AG04449 (cell line): ENCODE data around the gene PPP5C.
"Not testable (repeated sequence)": the region's sequence is repeated elsewhere in the genome, so short reads cannot be mapped to it uniquely, and the experiment has no call there.

ENCODE experiments used
- CTCF ChIA-PET: fragments of 350-600 bp; formaldehyde crosslinking; extraction: SDS; loops from one replicate; lab custom pipeline; 2021; ENCODE audit warnings: antibody characterized with exemption; lab: Yijun Ruan, JAX
- POLR2A ChIA-PET: fragments of 400-600, 350-600 bp; formaldehyde crosslinking; extraction: SDS; loops from one replicate; lab custom pipeline; 2020; ENCODE audit warnings: antibody characterized with exemption, inconsistent platforms; lab: Yijun Ruan, JAX
- DNase-seq: peaks from one replicate; pipeline ENCODE4 v3.0.0-alpha.2; 2010; ENCODE audit warnings: low read depth, low spot score
- H3K4me3 ChIP-seq: 2 replicates; pipeline ENCODE4 v1.5.1; 2011; ENCODE audit warnings: low read depth, mild to moderate bottlenecking, control low read depth, low read length
- TF ChIP-seq, protein P1 (sequence below): IDR thresholded peaks from one replicate; pipeline ENCODE4 v1.5.1; 2011; ENCODE audit warnings: mild to moderate bottlenecking, moderate library complexity, low read length, control low read depth, inconsistent platforms; ENCODE audit not compliant: insufficient read depth; ENCODE audit errors: missing control alignments

The PPP5C gene

DNA sequence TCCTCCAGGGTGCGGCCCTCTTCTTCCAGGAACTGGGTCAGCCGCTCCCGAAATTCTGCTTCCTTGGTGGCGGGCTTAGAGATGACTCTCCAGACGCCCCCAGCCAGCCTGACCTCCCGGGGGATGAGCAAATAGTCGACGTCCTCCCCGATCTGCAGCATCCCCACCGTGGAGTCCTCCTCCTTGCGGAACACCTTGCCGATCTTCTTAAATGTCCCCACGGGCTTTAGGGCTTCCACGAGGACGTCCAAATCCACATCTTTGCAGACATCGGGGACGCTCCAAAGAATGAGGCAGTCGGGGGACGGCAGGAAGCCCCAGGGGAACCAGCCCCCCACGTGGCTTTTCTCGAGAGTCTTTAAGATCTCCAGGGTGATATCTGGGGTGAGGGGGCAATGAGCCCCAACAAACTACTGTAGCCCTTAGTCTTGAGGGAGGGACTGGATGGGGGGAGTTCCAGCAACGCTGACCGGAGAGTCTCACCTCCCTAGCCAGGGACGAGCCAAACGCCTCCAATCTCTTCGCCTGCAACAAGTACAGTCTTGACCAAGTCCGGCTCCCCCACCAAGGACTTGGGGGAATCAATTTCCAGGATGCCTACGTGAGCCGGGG is 65.9 kb downstream of the PPP5C start:
- CTCF ChIA-PET = interaction anchor here (1.0 to 3.7 kb wide), 8 partner anchors 9 to 75 kb away, joined by 3 to 28 read pairs (median 6); no protein-coding TSS in a partner anchor
- peak overlapping the region; percentile 76 for H3K4me3 ChIP-seq
- POLR2A ChIA-PET = interaction anchor here (0.7 to 0.9 kb wide), 5 partner anchors 7 to 141 kb away, joined by 3 to 4 read pairs (median 3); no protein-coding TSS in a partner anchor
- no peak for DNase-seq
- TF ChIP-seq, protein P1, sequence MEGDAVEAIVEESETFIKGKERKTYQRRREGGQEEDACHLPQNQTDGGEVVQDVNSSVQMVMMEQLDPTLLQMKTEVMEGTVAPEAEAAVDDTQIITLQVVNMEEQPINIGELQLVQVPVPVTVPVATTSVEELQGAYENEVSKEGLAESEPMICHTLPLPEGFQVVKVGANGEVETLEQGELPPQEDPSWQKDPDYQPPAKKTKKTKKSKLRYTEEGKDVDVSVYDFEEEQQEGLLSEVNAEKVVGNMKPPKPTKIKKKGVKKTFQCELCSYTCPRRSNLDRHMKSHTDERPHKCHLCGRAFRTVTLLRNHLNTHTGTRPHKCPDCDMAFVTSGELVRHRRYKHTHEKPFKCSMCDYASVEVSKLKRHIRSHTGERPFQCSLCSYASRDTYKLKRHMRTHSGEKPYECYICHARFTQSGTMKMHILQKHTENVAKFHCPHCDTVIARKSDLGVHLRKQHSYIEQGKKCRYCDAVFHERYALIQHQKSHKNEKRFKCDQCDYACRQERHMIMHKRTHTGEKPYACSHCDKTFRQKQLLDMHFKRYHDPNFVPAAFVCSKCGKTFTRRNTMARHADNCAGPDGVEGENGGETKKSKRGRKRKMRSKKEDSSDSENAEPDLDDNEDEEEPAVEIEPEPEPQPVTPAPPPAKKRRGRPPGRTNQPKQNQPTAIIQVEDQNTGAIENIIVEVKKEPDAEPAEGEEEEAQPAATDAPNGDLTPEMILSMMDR = no peak

GRCh38 chr19:46413262-46414031 is 66.6 kb downstream of the PPP5C start, which contains the start of gene CCDC8:
CCDC8 (minus strand) TSS chr19:46413564; CDS start chr19:46412810, 754 bp downstream.
- DNase-seq = peak; percentile 69
- TF ChIP-seq, protein P1 = no peak
- ChIA-PET CTCF (interaction anchor here (1.3 to 2.7 kb wide), 6 partner anchors 10 to 75 kb away, joined by 4 to 18 read pairs (median 6); no protein-coding TSS in a partner anchor), POLR2A (interaction anchor here (0.7 to 0.9 kb wide), 5 partner anchors 8 to 141 kb away, joined by 3 to 4 read pairs (median 3); no protein-coding TSS in a partner anchor)
- peak within 1 kb of the TSS; percentile 76 for H3K4me3 ChIP-seq

DNA sequence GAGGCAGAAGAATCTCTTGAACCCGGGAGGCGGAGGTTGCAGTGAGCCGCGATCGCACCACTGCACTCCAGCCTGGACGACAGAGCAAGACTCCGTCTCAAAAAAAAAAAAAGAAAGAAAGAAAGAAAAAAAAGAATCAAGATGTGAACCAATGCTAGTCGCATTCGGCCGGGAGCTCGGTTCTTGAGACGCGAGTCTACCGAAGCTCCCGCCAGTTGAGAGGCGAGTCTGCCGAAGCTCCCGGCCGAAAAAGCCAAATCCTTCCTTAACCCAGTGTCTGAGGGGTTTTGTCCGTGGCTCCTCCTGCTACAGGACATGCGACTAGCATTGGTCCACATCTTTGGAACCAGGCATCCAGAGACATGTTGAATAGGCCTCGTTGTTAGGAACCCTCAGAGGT is 68.0 kb downstream of the PPP5C start:
- POLR2A ChIA-PET, DNase-seq, H3K4me3 ChIP-seq: not testable (repeated sequence)
- CTCF ChIA-PET = interaction anchor here (1.0 to 2.7 kb wide), 5 partner anchors 10 to 134 kb away, joined by 3 to 18 read pairs (median 7); no protein-coding TSS in a partner anchor

GRCh38 chr19:46415804-46416709 is 69.2 kb downstream of the PPP5C start:
- not testable (repeated sequence) for DNase-seq
- ChIA-PET CTCF (interaction anchor here (1.0 to 2.2 kb wide), 6 partner anchors 11 to 100 kb away, joined by 3 to 12 read pairs (median 4); no protein-coding TSS in a partner anchor), POLR2A (interaction anchor here (0.6 kb wide), 1 partner anchor 14 kb away, joined by 4 read pairs; no protein-coding TSS in a partner anchor)
- peak overlapping the region; percentile 50 for H3K4me3 ChIP-seq

DNA sequence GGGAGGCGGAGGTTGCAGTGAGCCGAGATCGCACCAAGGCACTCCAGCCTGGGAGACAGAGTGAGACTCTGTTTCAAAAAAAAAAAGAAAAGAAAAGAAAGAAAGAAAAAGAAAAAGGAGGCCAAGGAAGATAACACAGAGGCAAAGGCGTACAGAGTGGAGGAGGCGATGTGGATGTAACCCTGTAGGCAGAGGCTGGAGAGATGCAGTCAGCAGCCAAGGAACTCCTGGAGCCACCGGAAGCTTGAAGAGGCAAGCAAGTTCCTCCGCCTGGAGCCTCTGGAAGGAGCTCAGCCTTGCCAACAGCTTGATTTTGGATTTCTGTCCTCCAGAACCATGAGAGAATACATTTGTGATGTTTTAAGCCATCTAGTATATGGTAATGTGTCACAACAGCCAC is 73.2 kb downstream of the PPP5C start:
- ChIA-PET CTCF (no interaction called here), POLR2A (no interaction called here)
- no peak for DNase-seq
- no peak overlapping the region for H3K4me3 ChIP-seq
- TF ChIP-seq, protein P1 = no peak

DNA sequence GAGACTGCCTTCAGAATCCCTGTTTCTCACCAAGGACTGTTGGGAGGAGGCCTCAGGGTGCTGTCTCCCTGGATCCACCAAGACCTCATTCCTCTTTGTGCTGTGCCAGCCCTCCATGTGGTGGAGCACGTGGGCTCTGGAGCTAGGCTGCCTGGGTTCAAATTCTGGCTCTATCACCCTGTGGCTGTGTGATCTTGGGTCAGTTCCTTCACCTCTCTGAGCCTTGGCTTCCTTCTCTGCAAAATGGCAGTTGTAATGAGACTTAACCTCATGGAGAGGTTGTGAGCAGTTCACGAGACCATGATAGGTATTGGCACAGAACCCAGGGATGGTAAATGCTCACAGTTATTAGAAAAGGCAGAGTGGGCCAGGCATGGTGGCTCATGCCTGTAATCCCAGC is 75.5 kb downstream of the PPP5C start:
- POLR2A ChIA-PET = no interaction called here
- CTCF ChIA-PET = interaction anchor here (0.8 kb wide), 1 partner anchor 95 kb away, joined by 3 read pairs; no protein-coding TSS in a partner anchor
- H3K4me3 ChIP-seq = no peak overlapping the region
- DNase-seq = no peak
- TF ChIP-seq, protein P1 = no peak
